ENCODE results near the gene TPP1.

TPP1 gene

DNA sequence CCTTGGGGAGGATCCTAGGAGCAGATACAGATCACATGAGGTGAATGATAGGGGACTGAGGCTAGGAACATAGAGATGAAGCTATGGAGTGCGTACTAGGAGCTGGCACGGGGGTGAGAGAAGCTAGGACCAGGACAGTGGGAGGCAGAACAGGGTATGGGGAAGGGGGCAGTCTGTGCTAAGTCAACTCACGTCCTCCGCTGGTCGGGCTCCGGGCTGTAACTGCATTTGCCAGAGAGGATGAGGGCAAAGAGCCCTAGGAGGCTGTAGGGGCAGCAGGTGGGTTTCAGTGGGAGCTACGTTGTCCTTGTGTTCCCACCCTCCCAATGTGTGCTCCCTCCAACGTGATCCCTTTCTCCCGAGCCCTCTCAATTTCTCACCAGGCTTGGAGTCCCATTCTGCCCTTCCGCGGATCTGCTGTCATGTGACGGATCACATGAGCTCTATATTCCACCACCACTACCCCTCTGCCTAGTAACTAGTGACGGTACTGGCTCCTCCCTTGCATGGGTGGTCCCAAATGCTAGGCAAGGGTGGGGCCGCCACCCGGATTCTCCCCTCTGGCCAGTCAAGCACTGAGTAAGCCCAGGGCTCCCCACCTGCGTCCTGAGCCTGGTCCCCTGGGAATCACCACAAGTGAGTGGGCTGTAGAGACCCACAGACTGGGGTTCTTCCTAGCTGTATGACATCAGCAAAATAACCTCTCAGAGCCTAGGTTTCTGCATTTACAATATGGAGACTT is at the start of gene TPP1:
TSS of gene TPP1 (minus strand) at position 419 of the 742 bp plus-strand sequence. CDS start at position 397, 22 bp downstream.
- peak; percentile 99 for DNase-seq

DNA sequence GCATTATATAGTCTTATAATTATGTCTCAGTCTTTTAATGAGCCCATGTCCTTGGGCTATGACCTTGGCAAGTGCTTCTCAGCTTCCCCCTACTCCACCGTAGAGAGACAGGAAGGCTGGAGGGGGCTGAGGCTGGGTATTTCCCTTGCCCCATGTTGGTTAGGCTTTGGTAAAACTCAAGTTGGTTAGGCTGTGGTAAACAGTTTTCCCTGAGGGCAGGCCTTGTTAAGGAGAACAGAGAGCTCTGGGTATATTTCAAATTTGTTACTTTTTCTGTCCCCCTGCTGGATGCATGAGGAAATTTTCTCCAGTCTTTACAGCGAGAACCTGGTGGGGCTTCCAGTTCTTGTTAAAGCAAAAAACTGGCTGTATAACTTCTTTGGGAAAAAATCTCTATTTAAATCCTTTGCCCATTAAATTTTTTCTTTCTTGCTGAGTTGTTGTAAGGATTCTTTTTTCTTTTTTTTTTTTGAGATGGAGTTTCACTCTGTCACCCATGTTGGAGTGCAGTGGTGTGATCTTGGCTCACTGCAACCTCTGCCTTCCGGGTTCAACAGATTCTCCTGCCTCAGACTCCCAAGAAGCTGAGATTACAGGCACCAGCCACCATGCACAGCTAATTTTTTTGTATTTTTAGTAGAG is 48.6 kb upstream of the TPP1 start:
- DNase-seq, result no peak

DNA sequence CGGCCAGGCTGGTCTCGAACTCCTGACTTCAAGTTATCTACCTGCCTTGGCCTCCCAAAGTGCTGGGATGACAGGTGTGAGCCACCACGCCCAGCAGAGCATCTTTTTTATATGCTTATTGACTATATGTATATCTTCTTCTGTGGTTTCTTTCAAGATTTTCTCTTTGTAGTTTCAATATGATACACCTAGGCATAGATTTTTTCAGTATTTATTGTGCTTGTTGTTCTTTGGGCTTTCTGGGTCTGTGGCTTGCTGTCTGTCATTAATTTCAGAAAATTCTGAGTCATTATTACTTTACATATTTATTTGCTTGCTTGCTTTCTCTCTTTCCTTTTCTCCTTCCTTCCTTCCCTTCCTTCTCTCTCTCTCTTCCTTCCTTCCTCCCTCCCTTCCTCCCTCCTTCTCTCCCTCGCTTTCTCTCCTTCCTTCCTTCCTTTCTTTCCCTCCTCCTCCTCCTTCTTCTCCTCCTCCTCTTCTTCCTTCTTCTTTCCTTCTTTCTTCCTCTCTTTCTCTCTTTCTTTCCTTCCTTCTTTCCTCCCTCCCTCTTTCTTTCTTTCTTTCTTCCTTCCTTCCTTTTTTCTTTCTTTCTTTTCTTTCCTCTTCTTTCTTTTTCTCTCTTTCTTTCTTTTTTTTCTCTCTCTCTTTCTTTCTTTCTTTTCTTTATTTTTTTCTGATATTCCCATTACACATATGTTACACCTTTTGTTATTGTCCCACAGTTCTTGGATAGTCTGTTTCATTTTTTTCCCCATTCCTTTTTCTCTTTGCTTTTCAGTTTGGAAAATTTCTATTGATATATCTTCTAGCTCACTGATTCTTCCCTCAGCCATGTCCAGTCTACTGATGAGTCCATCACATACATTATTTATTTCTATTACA is 47.3 kb upstream of the TPP1 start:
- no peak for DNase-seq

DNA sequence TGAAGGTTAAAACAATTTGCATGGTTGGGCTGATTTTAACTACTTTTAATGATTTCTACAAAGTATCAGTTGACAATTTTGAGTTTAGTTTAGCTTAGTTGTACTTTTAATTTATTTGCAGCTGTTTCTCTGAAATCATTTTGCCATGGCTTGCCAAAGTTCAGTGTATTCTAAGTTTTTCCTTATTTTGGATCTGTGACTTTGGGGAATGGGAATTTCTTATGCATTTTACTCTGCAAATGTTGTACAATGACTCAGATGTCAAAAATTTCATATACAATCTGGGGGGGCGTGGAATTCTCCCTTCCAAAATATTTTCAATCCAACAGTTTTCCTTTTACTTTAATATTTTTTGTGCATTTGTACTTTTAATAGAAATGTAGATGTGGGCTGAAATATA is 45.3 kb upstream of the TPP1 start:
- no peak for DNase-seq

DNA sequence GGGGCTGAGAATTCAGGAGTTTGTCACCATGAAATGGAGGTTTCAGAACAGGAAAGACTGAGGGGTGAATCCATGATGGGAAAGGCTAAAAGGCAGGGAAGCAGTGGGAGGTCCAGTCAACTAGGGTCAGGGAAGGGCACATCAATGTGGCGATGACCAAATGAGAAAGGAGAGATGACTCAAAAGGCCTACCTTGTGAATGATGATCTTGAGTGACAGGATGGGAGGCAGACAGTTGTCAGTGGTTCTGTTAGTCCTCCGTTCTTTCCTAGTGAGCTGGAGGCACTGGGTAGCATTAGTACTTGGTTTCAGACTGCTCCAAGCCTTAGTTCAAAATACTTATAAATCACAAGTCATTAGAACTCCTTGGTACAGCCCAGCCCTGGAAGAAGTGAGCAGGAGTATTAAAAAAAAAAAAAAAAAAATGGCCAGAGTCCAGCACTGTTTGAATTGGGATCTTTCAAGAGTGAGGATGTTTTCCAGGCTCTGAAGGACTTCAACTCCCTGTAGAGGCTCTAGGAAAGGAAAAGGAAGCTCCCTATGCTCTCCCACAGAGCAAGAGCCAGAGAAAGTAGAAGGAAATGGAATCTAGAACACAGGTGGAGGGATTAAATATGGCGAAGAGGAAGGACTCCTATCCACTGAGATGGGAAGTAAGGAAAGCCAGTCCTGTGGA is 44.7 kb upstream of the TPP1 start:
- DNase-seq, result no peak

DNA sequence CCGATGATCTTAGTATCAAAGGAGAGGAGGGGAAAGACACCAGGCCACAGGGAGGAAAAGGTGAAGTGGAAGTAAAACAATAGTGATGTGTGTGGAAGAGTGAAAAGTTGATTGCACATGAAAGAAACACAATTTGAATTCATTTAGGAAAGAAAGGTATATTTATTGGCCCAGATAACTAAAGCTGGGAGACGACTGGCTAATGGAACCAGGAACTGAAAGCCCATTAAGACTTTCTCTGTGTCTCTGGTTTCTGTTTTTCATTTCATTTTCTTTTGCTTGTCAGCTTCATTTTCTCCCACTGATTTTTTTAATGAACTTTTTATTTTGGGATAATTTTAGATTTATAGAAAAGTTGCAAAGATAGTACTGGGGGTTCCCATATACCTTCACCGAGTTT is 41.5 kb upstream of the TPP1 start:
- no peak for DNase-seq

DNA sequence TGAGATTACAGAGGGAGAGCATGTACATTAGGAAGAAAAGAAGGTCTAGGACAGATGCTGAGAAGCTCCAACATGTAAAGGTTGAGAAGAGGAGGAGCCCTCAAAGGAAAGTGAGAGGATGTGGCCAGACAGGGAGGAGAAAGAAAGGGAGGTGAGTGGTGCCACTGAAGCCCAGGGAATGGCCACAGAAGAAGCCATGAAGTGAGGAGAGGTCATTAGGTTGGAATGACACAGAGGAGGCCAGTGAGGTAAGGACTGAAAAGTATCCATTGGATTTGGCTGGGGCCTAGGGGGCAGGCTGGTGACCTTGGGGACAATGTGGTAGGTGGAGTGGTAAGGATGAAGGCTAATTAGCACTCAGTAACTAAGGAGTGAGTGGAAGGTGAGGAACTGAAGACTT is 39.4 kb upstream of the TPP1 start:
- DNase-seq, result no peak

DNA sequence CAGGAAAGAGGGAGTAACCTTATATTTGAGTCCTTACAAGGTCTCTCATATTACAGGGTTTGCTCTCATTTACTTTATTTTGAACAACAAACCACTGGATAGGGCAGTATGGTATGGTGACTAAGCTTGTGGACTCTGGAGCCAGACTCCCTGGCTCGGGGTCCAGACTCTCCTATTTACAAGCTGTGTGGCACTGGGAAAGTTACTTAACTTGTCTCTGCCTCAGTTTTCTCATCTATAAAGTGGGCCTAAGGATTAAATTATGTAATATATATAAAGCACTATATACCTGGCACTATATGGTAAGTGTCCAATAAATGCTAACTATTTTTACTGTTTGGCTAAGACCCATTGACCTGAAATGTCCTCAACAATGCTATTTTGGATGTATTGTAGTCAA is 38.1 kb upstream of the TPP1 start:
- DNase-seq, result no peak

DNA sequence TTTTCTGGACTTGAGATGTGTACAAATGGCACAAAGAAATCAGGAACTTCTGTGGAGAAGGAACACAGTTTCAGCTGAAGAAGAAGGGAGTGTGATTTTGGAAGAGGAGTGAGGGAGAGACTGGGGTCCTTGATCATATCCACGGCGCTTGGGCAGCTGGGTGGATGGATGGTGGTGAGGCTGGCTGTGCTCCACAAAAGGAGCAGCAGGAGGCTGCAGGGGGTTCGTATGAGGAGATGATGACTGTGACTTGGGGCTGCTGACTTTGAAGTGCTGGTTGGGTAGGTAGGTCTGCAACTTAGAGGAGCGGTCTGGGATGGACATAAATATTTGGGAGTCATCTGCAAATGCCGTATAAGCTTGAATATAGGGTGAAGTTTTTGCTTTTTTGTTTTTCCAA is 37.7 kb upstream of the TPP1 start:
- no peak for DNase-seq

DNA sequence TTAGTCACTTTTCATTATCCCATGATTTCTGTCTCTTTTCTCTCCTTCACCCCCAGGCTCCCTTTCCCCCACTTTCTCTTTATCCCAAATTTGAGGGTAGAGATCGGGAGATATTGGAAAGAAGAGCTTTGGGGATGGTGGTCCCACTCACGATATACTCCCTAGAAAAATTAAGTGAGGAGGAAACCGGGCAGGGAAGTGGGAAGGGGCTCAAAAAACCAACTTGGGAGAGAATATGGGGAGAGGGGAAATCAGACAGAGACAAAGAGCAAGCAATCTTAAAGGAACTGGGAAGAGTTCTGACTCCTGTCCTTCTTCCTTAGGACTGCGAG is 37.3 kb upstream of the TPP1 start:
- DNase-seq, result no peak

DNA sequence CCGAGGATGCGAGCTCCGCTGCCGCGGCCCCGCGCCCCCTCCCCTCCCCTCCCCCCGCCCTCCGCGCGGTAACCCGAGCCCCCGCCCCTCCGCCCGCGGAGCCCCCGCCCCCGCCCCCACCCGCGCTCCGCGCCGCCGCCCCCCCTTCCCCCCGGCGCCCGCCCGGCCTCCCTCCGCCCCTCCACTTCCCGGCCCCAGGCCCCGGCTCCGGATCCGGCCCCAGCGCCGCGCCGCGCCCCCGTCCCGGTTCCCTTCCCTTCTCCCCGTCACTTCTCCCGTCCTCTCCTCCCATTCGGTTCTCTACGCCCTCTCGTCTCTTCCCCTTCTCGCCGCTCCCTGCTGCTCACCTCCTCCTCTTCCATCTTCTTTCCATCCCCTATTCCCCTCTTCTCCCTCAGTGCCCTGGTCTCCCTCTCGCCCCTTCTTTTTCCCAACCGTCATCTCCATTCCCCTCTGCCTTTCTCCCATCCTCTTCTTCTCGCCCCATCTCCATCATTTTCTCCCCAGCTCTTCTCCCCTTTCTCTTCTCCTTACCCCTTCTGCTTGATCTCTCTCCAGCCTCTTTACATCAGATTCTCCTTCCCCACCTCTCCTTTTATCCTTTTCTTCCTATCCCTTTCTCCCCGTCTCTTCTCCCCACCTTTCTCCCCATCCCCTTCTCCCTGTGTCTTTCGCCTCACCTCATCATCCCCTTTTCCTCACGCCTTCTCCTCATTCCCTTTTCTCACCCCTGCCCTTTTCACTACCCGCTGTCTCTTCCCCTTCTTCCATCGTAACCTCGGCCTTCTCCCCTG is 36.8 kb upstream of the TPP1 start, which contains the start of gene DCHS1:
TSS of gene DCHS1 (minus strand) at position 20 of the 794 bp plus-strand sequence. CDS start 14,196 bp downstream, outside the sequence.
- no peak for DNase-seq

DNA sequence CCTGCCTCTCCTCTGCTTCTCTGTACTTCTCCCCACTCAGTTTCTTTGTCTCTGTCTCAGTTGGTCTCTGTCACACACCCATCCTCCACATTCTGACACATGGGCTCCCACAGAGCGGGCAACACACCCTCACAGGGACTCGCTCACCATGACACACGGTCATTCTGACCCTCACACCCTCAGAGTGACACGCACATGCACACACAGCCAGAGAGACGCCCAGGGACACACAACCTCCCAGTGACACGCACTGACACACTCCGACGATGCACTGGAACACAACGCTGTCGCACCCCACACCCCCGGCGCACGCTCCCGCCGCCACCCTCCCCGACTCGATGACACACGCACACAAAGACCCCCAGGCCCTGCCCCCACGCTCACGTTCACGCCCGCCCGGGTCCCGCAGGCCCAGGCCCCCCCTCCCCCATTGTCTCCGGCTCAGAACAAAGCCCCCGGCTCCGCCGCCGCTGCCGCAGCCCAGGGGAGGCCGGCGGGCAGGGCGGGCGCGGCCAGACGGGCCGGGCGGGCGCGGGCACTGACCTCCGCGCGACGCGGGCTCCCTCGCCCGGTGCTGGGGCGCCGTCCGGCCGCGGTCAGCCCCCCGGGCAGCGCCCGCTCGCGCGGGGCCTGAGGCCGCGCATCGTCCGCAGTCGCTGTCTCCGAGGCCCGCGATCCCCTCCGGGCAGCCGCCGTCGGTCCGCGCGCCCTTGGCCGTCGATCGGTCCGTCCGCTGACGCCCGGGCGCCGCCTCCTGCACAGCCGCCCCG is 36.0 kb upstream of the TPP1 start:
- DNase-seq, result no peak

DNA sequence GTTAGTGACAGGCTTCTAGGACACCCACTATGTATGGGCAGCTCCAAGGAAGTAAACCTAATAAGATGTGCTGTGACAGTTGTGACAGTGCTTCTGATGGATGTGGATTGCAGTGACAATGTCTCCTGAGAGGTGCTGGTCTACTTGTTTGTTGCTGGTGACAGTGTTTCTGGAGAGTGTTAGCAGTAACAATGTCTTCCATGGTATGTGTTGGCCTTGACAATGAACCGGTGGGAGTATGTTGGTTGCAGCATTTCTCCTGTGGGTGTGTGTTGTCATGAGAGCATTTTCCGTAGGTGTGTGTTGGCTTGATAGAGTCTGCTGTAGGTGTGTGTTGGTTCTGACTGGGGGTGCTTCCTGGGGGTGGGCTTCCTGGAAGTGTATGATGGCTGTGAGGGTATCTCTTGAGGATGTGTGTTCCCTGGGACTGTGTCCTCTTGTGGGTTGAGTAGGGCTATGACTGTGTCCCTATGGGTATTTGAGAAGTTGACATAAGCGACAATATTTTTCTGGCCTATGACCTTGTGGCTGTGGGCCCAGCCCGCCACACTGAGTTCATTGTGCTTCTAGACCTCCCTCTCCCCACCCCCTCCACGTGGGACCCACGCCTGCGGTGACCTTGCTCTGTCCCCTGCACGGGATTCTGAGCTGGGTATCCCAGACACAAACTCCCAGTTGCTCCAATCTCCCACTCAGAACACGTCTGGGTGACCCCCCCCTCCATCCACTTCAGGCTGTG is 35.2 kb upstream of the TPP1 start:
- DNase-seq, result no peak

DNA sequence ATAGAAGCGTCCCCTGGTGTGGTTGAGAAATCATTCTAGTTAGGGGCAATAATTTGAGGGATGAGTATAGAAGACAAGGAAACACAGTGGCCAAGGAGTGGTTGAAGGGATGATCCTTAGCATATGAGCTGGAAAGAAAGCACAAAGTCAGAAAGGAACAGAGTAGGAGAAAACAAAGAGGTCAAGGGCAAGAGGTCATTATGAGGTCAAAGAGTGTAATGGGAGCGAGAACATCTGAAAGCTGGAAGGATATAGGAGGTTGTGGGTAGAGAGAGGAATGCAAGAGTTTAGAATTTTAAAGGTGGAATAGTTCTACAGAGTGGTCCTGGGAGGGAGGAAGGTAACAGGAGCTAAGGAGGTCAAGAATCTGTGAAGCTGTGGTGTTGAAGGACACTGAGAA is 34.4 kb upstream of the TPP1 start:
- DNase-seq, result no peak

DNA sequence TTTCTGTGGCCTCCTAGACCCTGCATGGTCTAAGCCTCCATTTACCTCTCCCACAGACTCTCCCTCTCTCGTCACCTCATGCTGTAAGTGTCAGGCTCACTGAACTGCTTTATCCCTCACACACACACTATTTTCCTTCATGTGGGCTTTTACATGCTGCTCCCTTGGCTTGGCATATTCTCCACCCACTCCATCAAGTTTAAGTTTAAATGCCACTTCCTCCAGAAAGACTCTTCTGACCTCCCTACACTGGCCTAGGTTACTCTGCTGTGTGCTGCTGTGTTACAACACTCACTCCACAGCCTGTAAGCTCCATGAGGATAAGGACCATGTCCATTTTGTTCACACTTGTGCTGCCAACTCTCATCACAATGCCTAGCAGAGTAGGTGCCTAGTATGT is 33.9 kb upstream of the TPP1 start:
- DNase-seq, result no peak

DNA sequence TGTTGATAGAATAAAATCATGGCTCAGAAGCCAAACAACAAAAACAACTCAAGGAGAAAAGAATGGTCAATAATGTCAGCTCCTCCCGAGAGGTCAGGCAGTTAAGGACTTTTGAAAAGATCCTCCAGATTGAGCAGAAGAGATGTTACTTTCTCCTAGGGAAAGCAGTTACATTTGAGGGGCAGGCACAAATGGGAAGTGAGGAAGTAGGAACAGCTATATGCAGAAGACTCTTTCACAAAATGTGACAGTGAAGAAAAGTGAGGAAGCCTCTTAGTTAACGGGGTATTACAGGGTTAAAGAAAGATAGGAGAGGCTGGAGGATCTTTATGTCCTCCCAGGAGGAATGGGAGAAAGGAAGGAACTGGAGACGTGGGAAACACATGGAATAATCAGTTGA is 33.0 kb upstream of the TPP1 start:
- DNase-seq, result no peak

DNA sequence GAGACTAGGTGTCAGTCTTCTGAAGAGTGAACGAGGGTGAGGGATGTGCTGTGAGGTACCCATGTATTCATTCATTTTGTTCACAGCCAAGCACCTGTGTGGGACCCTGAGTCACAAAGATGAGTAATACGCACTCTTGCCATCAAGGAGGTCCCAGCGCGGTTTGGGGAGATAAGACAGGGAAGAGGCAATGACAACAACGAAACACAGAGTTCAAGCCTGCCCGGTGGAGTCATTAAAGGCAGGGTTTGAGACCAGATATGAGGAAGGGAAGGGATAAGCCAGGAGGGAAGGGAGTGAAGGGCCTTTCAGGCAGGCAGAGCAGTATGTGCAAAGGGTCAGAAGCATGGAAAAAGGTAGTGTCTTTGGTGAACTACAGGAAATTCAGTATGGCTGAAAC is 31.8 kb upstream of the TPP1 start:
- no peak for DNase-seq

DNA sequence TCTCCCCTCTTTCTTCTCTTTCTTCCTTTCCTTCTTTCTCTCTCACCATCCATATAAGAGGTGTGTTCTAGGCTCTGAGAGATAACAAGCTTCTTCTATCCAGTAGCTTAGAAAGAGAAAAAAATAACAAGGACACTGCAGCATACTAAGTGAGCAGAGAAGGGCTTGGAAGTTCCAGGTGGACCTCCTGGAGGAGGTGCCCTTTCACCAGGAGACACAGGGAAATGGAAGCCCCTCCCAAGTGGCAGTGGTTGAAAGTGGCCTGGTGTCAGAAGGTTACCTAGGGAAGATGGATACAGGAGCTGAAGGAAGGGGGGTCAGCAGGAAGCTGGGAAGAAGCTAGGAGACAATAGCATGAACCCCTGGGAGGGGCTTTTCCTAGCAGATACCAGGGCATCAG is 30.9 kb upstream of the TPP1 start:
- DNase-seq, result no peak

DNA sequence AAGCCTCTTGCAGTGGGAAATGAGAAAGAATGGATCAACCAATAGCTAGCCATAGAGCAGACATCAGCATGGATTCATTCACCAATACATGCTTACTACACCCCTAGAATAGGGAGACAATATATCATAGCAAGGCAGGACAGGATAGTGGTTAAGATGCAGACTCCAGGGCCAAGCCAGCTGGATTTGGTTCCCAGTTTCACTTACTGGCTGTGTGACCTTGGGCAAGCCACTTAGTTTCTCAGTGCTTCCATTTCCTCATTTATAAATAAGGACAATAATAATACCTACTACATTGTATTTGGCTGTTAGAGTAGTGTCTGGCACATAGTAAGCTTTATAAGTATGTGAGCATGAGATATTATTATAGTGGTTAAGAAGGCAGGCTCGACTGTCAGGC is 29.3 kb upstream of the TPP1 start:
- no peak for DNase-seq

DNA sequence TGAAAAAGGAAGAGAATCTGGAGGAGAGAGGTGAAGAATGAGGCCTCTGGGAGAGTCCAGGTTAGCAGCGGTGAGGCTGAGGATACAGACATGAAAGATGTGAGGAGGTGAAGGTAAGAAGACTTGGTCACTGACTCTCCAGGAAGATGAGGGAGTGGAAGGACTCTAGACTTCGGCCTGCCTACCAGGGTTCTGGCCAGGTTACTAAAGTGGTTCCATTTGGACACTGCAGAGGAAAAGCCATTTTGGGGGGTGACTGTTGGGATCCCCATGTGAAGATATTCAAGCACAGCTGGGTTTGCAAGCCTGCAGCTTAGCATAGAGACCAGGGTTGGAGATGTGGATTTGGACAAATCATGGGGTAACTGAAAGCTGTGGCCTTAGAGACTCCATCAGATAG is 28.6 kb upstream of the TPP1 start:
- DNase-seq, result no peak
